ENCODE results near the gene SYT6.

DNA sequence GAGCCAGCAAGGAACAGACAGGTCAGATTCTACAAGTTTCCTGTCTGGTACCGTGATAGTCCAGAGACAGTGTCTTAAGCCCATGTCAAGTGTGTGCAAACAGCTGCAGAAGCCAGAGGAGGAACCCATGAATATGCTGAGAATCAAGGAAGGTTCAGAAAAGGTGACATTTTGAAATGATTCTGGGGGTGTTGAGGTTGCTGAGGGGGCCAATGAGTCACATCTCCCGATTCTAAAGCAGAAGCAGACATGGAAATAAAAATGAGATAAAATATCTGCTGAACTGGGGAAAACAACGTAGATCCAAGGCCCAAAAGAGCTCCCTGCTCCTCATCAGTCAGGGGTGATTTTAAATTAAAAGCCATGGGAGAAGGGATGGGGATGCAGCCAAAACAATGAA, 15.8 kb upstream of the SYT6 start:
- TF ChIP-seq, protein P1, sequence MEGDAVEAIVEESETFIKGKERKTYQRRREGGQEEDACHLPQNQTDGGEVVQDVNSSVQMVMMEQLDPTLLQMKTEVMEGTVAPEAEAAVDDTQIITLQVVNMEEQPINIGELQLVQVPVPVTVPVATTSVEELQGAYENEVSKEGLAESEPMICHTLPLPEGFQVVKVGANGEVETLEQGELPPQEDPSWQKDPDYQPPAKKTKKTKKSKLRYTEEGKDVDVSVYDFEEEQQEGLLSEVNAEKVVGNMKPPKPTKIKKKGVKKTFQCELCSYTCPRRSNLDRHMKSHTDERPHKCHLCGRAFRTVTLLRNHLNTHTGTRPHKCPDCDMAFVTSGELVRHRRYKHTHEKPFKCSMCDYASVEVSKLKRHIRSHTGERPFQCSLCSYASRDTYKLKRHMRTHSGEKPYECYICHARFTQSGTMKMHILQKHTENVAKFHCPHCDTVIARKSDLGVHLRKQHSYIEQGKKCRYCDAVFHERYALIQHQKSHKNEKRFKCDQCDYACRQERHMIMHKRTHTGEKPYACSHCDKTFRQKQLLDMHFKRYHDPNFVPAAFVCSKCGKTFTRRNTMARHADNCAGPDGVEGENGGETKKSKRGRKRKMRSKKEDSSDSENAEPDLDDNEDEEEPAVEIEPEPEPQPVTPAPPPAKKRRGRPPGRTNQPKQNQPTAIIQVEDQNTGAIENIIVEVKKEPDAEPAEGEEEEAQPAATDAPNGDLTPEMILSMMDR (conservative IDR thresholded peaks at IDR 0.05), result no peak
- no peak for TF ChIP-seq EZH2 (IDR thresholded peaks at IDR 0.05; ENCODE audit: low read depth)
